Liver (tissue), 9 donors: Measurements from ENCODE around the gene OR2M5. TPM values are rescaled to one million over a fixed set of nuclear protein-coding genes. Genes with fewer than 3 reads are reported as not detected.
A peak's percentile ranks its signal among the peaks of the same experiment; 100 is the strongest.

ENCODE experiments used
- DNase-seq: peaks from one replicate; pipeline ENCODE4 v3.0.0-alpha.2; 2017; ENCODE audit warnings: low spot score
- H3K27ac ChIP-seq, 2 donors: one replicate each; pipeline ENCODE4 v1.7.0; 2013; ENCODE audit warnings: inconsistent platforms in 2 of 2, low read length in 2 of 2, control low read depth in 1 of 2, low read depth in 1 of 2, mild to moderate bottlenecking in 1 of 2
- H3K27me3 ChIP-seq, 4 donors: one replicate each; pipeline versions ENCODE4 v1.6.1 to v1.7.0; 2013; ENCODE audit warnings: low read length in 3 of 4, inconsistent platforms in 1 of 4, mild to moderate bottlenecking in 1 of 4, moderate library complexity in 1 of 4; ENCODE audit not compliant: control insufficient read depth in 4 of 4, insufficient read depth in 4 of 4
- H3K36me3 ChIP-seq, 4 donors: one replicate each; pipeline versions ENCODE4 v1.6.1 to v1.7.0; 2013; ENCODE audit warnings: low read length in 3 of 4, mild to moderate bottlenecking in 3 of 4, low read depth in 1 of 4, moderate library complexity in 1 of 4; ENCODE audit not compliant: control insufficient read depth in 4 of 4, insufficient read depth in 3 of 4
- H3K4me1 ChIP-seq, 4 donors: one replicate each; pipeline versions ENCODE4 v1.6.1 to v1.7.0; 2013; ENCODE audit warnings: low read length in 3 of 4, mild to moderate bottlenecking in 3 of 4, moderate library complexity in 1 of 4; ENCODE audit not compliant: control insufficient read depth in 4 of 4, insufficient read depth in 4 of 4
- H3K4me3 ChIP-seq, 3 donors: one replicate each; pipeline versions ENCODE4 v1.6.1 to v1.7.0; 2013; ENCODE audit warnings: low read length in 3 of 3, control low read depth in 1 of 3, low read depth in 1 of 3, mild to moderate bottlenecking in 1 of 3
- H3K9ac ChIP-seq, 2 donors: one replicate each; pipeline ENCODE4 v1.7.0; 2013; ENCODE audit warnings: low read length in 2 of 2, mild to moderate bottlenecking in 2 of 2, moderate library complexity in 2 of 2, control low read depth in 1 of 2, low read depth in 1 of 2
- H3K9me3 ChIP-seq, 4 donors: one replicate each; pipeline versions ENCODE4 v1.6.1 to v1.7.0; 2013; ENCODE audit warnings: low read length in 3 of 4; ENCODE audit not compliant: control insufficient read depth in 4 of 4
- EGR1 ChIP-seq, 2 donors: IDR thresholded peaks; 2 replicates each; pipeline ENCODE4 v1.6.1; 2016 to 2018; ENCODE audit warnings: antibody characterized with exemption in 2 of 2, low read depth in 2 of 2
- FOXA1 ChIP-seq: IDR thresholded peaks from 2 replicates; pipeline ENCODE4 v1.6.1; 2016; ENCODE audit warnings: antibody characterized with exemption
- FOXA2 ChIP-seq: IDR thresholded peaks from 2 replicates; pipeline ENCODE4 v1.6.1; 2016; ENCODE audit warnings: antibody characterized with exemption
- GABPA ChIP-seq, 2 donors: IDR thresholded peaks in 1 of 2; conservative IDR thresholded peaks in 1 of 2; 2 replicates each; pipeline ENCODE4 v1.6.1; 2016; ENCODE audit warnings: antibody characterized with exemption in 2 of 2, mild to moderate bottlenecking in 1 of 2, moderate library complexity in 1 of 2
- HNF4A ChIP-seq, 2 donors: conservative IDR thresholded peaks; 2 replicates each; pipeline ENCODE4 v1.6.1; 2016; ENCODE audit warnings: antibody characterized with exemption in 2 of 2, mild to moderate bottlenecking in 2 of 2
- HNF4G ChIP-seq: IDR thresholded peaks from 2 replicates; pipeline ENCODE4 v1.6.1; 2016; ENCODE audit warnings: antibody characterized with exemption
- JUND ChIP-seq, 2 donors: IDR thresholded peaks; 2 replicates each; pipeline ENCODE4 v1.6.1; 2016; ENCODE audit warnings: antibody characterized with exemption in 2 of 2
- NR2F2 ChIP-seq: IDR thresholded peaks from 2 replicates; pipeline ENCODE4 v1.6.1; 2016; ENCODE audit warnings: antibody characterized with exemption
- RAD21 ChIP-seq, 2 donors: IDR thresholded peaks; 2 replicates each; pipeline ENCODE4 v1.6.1; 2016; ENCODE audit warnings: antibody characterized with exemption in 2 of 2, mild to moderate bottlenecking in 2 of 2
- RXRA ChIP-seq, 2 donors: IDR thresholded peaks; 2 replicates each; pipeline ENCODE4 v1.6.1; 2017 to 2018; ENCODE audit warnings: antibody characterized with exemption in 2 of 2, mild to moderate bottlenecking in 1 of 2
- TAF1 ChIP-seq: conservative IDR thresholded peaks from 2 replicates; pipeline ENCODE4 v1.6.1; 2016; ENCODE audit warnings: antibody characterized with exemption, mild to moderate bottlenecking
- YY1 ChIP-seq: IDR thresholded peaks from 2 replicates; pipeline ENCODE4 v1.6.1; 2016; ENCODE audit warnings: antibody characterized with exemption, mild to moderate bottlenecking
- WGBS: extraction: QIAGEN DNeasy Blood & Tissue Kit; methylation state at CpG from one replicate; pipeline ENCODE4 v1.1.7; 2013; 5-methylcytosine and 5-hydroxymethylcytosine counted together
- polyA plus RNA-seq, 2 donors: library from polyadenylated mRNA; stranded (reverse) in 1 of 2; unstranded in 1 of 2; fragments of 200-250 nt in 1 of 2; fragments of >200 nt in 1 of 2; fragmentation: Nextera tagmentation in 1 of 2; extraction: Ambion mirVana in 1 of 2; gene quantifications; one replicate each; pipeline versions ENCODE4 v1.2.1 to v1.2.3, GENCODE V29; 2013 to 2015
- total RNA-seq, 2 donors: library from RNA; depleted of rRNA; stranded (reverse); fragments of >200 nt; gene quantifications; one replicate each; pipeline ENCODE4 v1.2.3, GENCODE V29; 2014
- TF ChIP-seq, protein P1 (sequence below): IDR thresholded peaks from 2 replicates; pipeline ENCODE4 v1.6.1; 2016; ENCODE audit warnings: antibody characterized with exemption
- TF ChIP-seq, protein P2 (sequence below): IDR thresholded peaks from 2 replicates; pipeline ENCODE4 v1.6.1; 2016; ENCODE audit warnings: antibody characterized with exemption, mild to moderate bottlenecking
- TF ChIP-seq, protein P3 (sequence below): IDR thresholded peaks from 2 replicates; pipeline ENCODE4 v1.6.1; 2016; ENCODE audit warnings: antibody characterized with exemption
- TF ChIP-seq, protein P4 (sequence below): IDR thresholded peaks from 2 replicates; pipeline ENCODE4 v1.6.1; 2016; ENCODE audit warnings: antibody characterized with exemption
- donor health status: healthy.
- donor health status: healthy.
- donor health status: healthy.
- donor health status: healthy.
- donor health status: healthy.

Gene OR2M5
- total and polyA plus RNA-seq, 4 donors: not detected

DNA sequence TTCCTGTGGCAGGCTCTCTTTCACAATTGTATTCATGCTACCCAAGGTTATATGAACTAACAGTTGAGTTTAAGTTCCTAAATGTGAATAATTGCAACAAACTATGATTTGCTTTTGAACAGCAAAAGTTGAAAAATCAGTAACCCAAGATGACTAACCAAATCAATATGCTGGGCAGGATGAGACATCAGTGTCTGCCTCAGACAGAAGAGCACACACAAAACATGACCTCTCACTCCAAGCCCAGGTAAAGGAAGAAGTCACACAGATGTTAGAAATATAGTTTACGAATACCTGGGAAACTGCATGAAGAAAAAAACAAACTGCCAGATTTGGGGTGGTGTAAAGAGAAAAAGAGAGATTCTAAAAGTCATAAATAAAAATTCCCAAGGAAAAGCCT, 46.4 kb upstream of the OR2M5 start:
- DNase-seq: no peak
- no peaks in the 10 kb centered on the region for H3K9me3 ChIP-seq
- WGBS: 56% methylated on average over 1 of the region's 1 CpG
- no peak overlapping the region for H3K9ac ChIP-seq
- no peak overlapping the region for H3K27ac ChIP-seq
- H3K36me3 ChIP-seq: no peaks in the 10 kb centered on the region
- no peaks in the 10 kb centered on the region for H3K4me1 ChIP-seq
- H3K27me3 ChIP-seq: no peaks in the 10 kb centered on the region
- no peak overlapping the region for H3K4me3 ChIP-seq
- TF ChIP-seq NR2F2: no peak
- TF ChIP-seq, protein P1, sequence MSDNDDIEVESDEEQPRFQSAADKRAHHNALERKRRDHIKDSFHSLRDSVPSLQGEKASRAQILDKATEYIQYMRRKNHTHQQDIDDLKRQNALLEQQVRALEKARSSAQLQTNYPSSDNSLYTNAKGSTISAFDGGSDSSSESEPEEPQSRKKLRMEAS: no peak
- TF ChIP-seq JUND (IDR thresholded peaks at IDR 0.05): no peak
- TF ChIP-seq RXRA (IDR thresholded peaks at IDR 0.05): no peak
- no peak for TF ChIP-seq HNF4A (conservative IDR thresholded peaks at IDR 0.05)
- no peak for TF ChIP-seq HNF4G
- TF ChIP-seq TAF1: no peak
- TF ChIP-seq, protein P2, sequence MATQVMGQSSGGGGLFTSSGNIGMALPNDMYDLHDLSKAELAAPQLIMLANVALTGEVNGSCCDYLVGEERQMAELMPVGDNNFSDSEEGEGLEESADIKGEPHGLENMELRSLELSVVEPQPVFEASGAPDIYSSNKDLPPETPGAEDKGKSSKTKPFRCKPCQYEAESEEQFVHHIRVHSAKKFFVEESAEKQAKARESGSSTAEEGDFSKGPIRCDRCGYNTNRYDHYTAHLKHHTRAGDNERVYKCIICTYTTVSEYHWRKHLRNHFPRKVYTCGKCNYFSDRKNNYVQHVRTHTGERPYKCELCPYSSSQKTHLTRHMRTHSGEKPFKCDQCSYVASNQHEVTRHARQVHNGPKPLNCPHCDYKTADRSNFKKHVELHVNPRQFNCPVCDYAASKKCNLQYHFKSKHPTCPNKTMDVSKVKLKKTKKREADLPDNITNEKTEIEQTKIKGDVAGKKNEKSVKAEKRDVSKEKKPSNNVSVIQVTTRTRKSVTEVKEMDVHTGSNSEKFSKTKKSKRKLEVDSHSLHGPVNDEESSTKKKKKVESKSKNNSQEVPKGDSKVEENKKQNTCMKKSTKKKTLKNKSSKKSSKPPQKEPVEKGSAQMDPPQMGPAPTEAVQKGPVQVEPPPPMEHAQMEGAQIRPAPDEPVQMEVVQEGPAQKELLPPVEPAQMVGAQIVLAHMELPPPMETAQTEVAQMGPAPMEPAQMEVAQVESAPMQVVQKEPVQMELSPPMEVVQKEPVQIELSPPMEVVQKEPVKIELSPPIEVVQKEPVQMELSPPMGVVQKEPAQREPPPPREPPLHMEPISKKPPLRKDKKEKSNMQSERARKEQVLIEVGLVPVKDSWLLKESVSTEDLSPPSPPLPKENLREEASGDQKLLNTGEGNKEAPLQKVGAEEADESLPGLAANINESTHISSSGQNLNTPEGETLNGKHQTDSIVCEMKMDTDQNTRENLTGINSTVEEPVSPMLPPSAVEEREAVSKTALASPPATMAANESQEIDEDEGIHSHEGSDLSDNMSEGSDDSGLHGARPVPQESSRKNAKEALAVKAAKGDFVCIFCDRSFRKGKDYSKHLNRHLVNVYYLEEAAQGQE: no peak
- TF ChIP-seq RAD21 (IDR thresholded peaks at IDR 0.05): no peak
- no peak for TF ChIP-seq FOXA2
- TF ChIP-seq GABPA (IDR thresholded peaks at IDR 0.05 in 1 of 2, conservative IDR thresholded peaks at IDR 0.05 in 1 of 2): no peak
- TF ChIP-seq, protein P3, sequence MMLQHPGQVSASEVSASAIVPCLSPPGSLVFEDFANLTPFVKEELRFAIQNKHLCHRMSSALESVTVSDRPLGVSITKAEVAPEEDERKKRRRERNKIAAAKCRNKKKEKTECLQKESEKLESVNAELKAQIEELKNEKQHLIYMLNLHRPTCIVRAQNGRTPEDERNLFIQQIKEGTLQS: no peak
- no peak for TF ChIP-seq EGR1 (IDR thresholded peaks at IDR 0.05; ENCODE audit: low read depth in 2 of 2)

DNA sequence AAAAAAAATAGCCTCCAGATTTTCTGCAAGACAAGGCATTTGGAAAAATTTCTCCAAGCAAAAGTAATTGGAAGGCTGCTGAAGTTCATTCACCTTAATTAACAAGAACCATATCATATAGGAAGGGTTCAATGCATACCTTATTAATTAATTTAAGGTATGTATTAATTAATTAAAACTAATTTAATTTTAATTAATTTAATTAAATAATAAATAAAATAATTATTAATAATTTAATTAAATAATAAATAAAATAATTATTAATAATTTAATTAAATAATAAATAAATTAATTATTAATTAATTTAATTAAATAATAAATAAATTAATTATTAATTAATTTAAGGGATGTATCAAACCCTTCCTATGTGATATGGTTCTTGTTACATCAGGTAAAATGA, 42.1 kb upstream of the OR2M5 start:
- no peaks in the 10 kb centered on the region for H3K36me3 ChIP-seq
- TF ChIP-seq FOXA1 (no peak), GABPA (IDR thresholded peaks at IDR 0.05 in 1 of 2, conservative IDR thresholded peaks at IDR 0.05 in 1 of 2) (no peak), HNF4A (conservative IDR thresholded peaks at IDR 0.05) (no peak), FOXA2 (no peak), HNF4G (no peak)
- no peaks in the 10 kb centered on the region for H3K4me1 ChIP-seq
- no peak overlapping the region for H3K9ac ChIP-seq
- H3K27ac ChIP-seq: no peak overlapping the region
- H3K9me3 ChIP-seq: peaks cover 0 to 3% (median 0%) of the 10 kb centered on the region in 4 donors
- no peaks in the 10 kb centered on the region for H3K27me3 ChIP-seq
- DNase-seq: no peak
- no peak overlapping the region for H3K4me3 ChIP-seq

DNA sequence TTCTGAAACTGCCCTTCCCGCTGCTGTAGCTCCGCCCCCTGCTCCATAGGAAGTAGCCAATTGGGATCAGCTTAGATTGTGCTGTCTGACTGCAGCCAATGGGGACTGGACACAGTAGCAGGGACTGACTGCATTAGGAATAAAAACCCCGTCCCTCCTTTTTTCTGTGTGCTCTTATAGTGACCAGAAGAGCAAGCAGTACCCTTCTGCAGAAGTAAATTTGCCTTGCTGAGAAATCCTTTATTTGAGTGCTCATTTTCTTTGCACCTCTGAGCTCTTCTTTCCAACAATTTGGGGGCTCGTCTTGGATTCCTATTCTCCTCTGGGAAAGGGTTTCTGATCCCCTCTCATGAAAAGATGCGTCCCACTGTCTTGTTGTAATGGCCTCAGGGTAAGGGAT, 33.8 kb upstream of the OR2M5 start:
- H3K4me1 ChIP-seq: no peaks in the 10 kb centered on the region
- peaks cover 7 to 21% (median 11%) of the 10 kb centered on the region in 4 donors for H3K9me3 ChIP-seq

More for the DNA sequence above, 33.8 kb upstream of the OR2M5 start:
- DNase-seq: no peak
- peak overlapping the region in 1 of 3 donors; percentile 11 for H3K4me3 ChIP-seq
- TF ChIP-seq, protein P1: no peak
- TF ChIP-seq HNF4A (conservative IDR thresholded peaks at IDR 0.05): no peak
- no peak for TF ChIP-seq FOXA1
- no peak for TF ChIP-seq RAD21 (IDR thresholded peaks at IDR 0.05)
- TF ChIP-seq, protein P3: no peak
- no peak for TF ChIP-seq HNF4G
- TF ChIP-seq EGR1 (IDR thresholded peaks at IDR 0.05; ENCODE audit: low read depth in 2 of 2): no peak
- TF ChIP-seq, protein P2: no peak
- no peak for TF ChIP-seq JUND (IDR thresholded peaks at IDR 0.05)
- no peak for TF ChIP-seq TAF1
- TF ChIP-seq, protein P4, sequence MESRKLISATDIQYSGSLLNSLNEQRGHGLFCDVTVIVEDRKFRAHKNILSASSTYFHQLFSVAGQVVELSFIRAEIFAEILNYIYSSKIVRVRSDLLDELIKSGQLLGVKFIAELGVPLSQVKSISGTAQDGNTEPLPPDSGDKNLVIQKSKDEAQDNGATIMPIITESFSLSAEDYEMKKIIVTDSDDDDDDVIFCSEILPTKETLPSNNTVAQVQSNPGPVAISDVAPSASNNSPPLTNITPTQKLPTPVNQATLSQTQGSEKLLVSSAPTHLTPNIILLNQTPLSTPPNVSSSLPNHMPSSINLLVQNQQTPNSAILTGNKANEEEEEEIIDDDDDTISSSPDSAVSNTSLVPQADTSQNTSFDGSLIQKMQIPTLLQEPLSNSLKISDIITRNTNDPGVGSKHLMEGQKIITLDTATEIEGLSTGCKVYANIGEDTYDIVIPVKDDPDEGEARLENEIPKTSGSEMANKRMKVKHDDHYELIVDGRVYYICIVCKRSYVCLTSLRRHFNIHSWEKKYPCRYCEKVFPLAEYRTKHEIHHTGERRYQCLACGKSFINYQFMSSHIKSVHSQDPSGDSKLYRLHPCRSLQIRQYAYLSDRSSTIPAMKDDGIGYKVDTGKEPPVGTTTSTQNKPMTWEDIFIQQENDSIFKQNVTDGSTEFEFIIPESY: no peak
- TF ChIP-seq NR2F2: no peak
- TF ChIP-seq GABPA (IDR thresholded peaks at IDR 0.05 in 1 of 2, conservative IDR thresholded peaks at IDR 0.05 in 1 of 2): no peak
- no peak for TF ChIP-seq YY1
- 61% methylated on average over 5 of the region's 5 CpGs for whole genome bisulfite sequencing
- H3K27ac ChIP-seq: no peak overlapping the region
- H3K9ac ChIP-seq: no peak overlapping the region
- no peaks in the 10 kb centered on the region for H3K36me3 ChIP-seq
- H3K27me3 ChIP-seq: no peaks in the 10 kb centered on the region
